Brain microvascular endothelial cell (primary cell): ENCODE results near the gene WASL.
"Not testable (repeated sequence)": the region's sequence is repeated elsewhere in the genome, so short reads cannot be mapped to it uniquely, and the experiment has no call there.

Source experiments
- DNase-seq: peaks from one replicate; pipeline ENCODE4 v3.0.0-alpha.2; 2020
- H3K27ac ChIP-seq: fragments of 250-450 bp; sonication (Bioruptor Pico); 2 replicates; pipeline ENCODE4 v1.5.1; 2020; ENCODE audit warnings: mild to moderate bottlenecking, moderate library complexity
- H3K27me3 ChIP-seq: fragments of 250-450 bp; sonication (Bioruptor Pico); replicated peaks from 2 replicates; pipeline ENCODE4 v1.5.1; 2020; ENCODE audit warnings: mild to moderate bottlenecking
- H3K36me3 ChIP-seq: fragments of 250-450 bp; sonication (Bioruptor Pico); replicated peaks from 2 replicates; pipeline ENCODE4 v1.5.1; 2020; ENCODE audit warnings: mild to moderate bottlenecking
- H3K4me3 ChIP-seq: 2 replicates; pipeline ENCODE4 v1.5.1; 2011; ENCODE audit warnings: low read depth, mild to moderate bottlenecking, control low read depth, low read length, moderate library complexity
- in situ Hi-C: cut with HindIII; loops from 2 replicates; pipeline ENCODE4 v1.10.0; 2017; ENCODE audit warnings: low sequenced_read_pairs, low pct_ligation_motif_present
- TF ChIP-seq, protein P1 (sequence below): IDR thresholded peaks from 2 replicates; pipeline ENCODE4 v1.5.1; 2011; ENCODE audit warnings: low read depth, mild to moderate bottlenecking, moderate library complexity, low read length, control low read depth, inconsistent platforms; ENCODE audit errors: missing control alignments

The WASL gene

DNA sequence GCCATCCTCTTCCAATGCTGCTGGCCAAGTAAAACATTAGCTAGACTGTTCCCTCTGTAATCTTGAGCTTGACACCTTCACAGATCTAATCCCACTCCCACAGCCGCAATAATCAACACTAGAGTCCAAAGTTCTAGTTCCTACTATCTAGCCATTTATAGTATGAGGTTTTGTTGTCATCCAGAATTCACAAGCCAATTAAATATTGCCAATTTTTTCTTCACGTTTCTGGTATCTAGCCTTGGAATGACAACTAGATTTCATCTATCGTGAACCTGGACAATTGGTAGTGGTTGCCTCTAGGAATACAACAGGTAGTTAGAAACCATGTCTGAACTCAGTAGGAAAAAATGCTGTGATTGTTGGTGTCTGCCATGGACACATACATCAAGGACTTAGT is 10.4 kb downstream of the WASL start:
- TF ChIP-seq, protein P1, sequence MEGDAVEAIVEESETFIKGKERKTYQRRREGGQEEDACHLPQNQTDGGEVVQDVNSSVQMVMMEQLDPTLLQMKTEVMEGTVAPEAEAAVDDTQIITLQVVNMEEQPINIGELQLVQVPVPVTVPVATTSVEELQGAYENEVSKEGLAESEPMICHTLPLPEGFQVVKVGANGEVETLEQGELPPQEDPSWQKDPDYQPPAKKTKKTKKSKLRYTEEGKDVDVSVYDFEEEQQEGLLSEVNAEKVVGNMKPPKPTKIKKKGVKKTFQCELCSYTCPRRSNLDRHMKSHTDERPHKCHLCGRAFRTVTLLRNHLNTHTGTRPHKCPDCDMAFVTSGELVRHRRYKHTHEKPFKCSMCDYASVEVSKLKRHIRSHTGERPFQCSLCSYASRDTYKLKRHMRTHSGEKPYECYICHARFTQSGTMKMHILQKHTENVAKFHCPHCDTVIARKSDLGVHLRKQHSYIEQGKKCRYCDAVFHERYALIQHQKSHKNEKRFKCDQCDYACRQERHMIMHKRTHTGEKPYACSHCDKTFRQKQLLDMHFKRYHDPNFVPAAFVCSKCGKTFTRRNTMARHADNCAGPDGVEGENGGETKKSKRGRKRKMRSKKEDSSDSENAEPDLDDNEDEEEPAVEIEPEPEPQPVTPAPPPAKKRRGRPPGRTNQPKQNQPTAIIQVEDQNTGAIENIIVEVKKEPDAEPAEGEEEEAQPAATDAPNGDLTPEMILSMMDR: no peak
- no peak for DNase-seq
- in situ Hi-C loops: no loop called here
- Histone ChIP-seq H3K27ac (no peak overlapping the region), H3K27me3 (no peaks in the 10 kb centered on the region), H3K36me3 (no peaks in the 10 kb centered on the region), H3K4me3 (no peak overlapping the region)

DNA sequence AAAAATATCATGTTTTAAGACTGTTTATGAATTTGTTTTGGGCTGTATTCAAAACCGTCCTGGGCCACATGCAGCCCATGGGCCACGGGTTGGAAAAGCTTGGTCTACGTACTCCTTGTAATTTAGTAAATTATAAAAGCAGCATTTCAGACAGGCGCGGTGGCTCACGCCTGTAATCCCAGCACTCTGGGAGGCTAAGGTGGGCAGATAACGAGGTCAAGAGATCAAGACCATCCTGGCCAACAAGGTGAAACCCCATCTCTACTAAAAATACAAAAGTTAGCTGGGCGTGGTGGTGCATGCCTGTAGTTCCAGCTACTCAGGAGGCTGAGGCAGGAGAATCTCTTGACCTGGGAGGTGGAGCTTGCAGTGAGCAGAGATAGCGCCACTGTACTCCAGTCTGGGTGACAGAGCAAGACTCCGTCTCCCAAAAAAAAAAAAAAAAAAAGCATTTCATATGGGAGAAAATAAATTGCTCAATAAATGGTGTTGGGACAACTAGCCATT is 11.6 kb downstream of the WASL start:
- H3K4me3 ChIP-seq, H3K27me3 ChIP-seq, H3K27ac ChIP-seq, DNase-seq, in situ Hi-C loops, H3K36me3 ChIP-seq: not testable (repeated sequence)

DNA sequence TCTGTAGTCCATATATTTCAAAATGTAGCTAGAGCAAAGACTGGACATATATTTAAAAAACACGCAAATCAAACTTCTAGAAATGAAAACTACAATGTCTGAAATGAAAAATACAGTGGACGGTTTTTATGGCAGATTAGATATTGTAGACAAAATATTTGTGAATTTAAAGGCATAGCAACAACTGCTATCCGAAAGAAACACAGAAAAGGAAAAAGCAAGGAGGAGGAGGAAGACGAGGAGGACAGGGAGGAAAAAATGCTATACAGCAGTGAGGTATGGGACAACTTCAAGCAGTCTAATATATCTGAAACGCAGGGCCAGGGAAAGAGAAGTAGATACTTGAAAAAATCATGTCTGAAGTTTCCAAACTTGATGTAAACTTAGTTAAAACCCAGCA is 13.3 kb downstream of the WASL start:
- Histone ChIP-seq H3K27me3 (no peaks in the 10 kb centered on the region), H3K4me3 (no peak overlapping the region), H3K36me3 (no peaks in the 10 kb centered on the region), H3K27ac (no peak overlapping the region)
- in situ Hi-C loops: no loop called here
- TF ChIP-seq, protein P1: no peak
- DNase-seq: no peak

DNA sequence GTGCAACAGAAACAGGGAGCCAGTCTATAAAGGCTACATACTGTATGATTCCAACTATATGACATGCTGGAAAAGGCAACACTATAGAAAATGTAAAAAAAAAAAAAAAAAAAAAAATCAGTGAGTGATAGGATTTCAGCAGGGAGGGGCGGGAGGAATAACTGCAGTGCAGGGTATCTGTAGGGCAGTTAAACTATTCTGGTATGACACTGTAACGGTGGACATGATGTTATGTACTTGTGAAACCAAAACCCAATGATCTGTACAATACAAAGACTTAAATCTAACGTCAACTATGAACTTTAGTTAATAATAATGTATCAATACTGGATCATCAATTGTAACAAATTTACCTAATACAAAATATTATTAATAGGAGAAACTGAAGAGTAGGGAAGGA is 14.3 kb downstream of the WASL start:
- DNase-seq: no peak
- no peak overlapping the region for H3K4me3 ChIP-seq
- in situ Hi-C loops: no loop called here
- TF ChIP-seq, protein P1: no peak
- H3K27me3 ChIP-seq: no peaks in the 10 kb centered on the region
- H3K27ac ChIP-seq: no peak overlapping the region
- no peaks in the 10 kb centered on the region for H3K36me3 ChIP-seq

DNA sequence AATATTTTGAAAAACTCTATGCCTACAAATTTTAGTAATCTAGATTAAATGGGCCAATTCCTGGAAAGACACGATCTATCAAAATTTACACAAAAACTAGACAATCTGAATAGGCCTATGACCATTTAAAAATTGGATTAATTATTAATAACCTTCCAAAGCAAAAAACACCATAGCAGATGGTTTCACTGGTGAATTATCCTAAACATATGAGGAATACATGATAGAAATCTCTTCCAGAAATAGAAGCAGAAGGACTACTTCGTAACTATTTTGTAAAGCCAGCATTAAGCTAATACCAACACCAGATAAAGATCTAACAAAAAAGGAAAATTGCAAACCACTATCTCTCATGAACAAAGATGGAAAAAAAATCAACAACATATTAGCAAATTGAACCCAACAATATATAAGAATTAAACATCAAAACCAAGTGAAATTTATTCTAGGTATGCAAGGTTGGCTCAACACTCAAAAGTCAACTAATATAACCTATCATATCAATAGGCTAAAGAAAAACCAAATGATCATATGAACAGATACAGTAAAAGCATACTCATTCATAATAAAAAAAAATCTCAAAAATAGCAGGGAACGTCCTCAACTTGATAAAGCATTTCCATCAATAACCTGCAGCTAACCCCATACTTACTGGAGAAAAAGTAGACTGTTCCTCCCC is 16.3 kb downstream of the WASL start:
- no peak for DNase-seq
- Histone ChIP-seq H3K27ac (no peak overlapping the region), H3K27me3 (no peaks in the 10 kb centered on the region), H3K4me3 (no peak overlapping the region), H3K36me3 (no peaks in the 10 kb centered on the region)
- in situ Hi-C loops: no loop called here
- TF ChIP-seq, protein P1: no peak

DNA sequence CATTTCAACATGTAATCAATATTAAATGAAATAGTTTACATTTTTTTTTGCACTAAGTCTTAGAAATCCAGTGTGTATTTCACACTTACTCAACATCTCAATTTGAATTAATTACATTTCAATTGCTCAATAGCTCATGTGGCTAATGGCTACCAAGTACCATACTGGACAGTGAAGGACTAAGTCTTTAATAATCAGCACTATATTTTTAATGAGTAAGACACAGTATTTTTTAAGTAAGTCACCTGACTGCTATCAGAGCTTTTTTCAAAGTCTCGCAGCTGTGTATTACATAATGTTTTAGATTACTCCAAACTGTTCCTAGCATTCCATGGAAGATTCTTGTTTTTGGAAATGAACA is 19.6 kb downstream of the WASL start:
- TF ChIP-seq, protein P1: no peak
- in situ Hi-C loops: no loop called here
- Histone ChIP-seq H3K27me3 (no peaks in the 10 kb centered on the region), H3K36me3 (no peaks in the 10 kb centered on the region), H3K4me3 (no peak overlapping the region), H3K27ac (no peak overlapping the region)
- DNase-seq: no peak
